ENCODE results near the gene C9.
"Not testable (repeated sequence)": the region's sequence is repeated elsewhere in the genome, so short reads cannot be mapped to it uniquely, and the experiment has no call there.

The C9 gene

DNA sequence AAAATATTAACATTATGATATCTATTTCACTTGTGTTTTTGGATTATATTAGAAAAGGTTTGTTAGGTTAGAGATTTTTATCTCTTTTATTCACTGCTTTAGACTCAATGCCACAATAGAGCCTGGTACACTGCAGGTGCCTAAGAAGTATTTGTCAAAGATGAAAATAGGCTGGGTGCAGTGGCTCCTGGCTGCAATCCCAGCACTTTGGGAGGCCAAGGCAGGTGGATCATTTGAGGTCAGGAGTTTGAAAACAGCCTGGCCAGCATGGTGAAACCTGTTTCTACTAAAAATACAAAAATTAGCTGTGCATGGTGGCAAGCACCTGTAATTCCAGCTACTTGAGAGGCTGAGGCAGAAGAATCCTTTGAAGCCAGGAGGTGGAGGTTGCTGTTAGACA lies 64.3 kb downstream of the C9 start:
- TF ChIP-seq, protein P1, sequence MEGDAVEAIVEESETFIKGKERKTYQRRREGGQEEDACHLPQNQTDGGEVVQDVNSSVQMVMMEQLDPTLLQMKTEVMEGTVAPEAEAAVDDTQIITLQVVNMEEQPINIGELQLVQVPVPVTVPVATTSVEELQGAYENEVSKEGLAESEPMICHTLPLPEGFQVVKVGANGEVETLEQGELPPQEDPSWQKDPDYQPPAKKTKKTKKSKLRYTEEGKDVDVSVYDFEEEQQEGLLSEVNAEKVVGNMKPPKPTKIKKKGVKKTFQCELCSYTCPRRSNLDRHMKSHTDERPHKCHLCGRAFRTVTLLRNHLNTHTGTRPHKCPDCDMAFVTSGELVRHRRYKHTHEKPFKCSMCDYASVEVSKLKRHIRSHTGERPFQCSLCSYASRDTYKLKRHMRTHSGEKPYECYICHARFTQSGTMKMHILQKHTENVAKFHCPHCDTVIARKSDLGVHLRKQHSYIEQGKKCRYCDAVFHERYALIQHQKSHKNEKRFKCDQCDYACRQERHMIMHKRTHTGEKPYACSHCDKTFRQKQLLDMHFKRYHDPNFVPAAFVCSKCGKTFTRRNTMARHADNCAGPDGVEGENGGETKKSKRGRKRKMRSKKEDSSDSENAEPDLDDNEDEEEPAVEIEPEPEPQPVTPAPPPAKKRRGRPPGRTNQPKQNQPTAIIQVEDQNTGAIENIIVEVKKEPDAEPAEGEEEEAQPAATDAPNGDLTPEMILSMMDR (IDR thresholded peaks at IDR 0.05; ENCODE audit: low read depth, low read length): no peak
- DNase-seq (ENCODE audit: extremely low read depth, low read depth): no peak

DNA sequence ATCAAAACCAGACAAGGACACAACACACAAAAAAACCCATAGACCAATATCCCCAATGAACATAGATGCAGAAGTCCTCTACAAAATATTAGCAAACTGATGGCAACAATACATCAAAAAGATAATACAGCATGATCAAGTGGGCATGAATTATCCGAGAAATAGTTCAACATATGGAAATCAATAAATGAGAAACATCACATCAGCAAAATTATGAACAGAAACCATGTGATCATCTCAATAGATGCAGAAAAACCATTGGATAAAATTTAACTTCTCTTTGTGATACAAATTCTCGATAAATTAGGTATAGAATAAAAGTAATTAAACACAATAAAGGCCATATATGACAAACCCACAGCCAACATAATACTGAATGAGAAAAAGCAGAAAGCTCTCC lies 69.6 kb downstream of the C9 start:
- no peak for DNase-seq (ENCODE audit: extremely low read depth, low read depth)
- TF ChIP-seq, protein P1 (IDR thresholded peaks at IDR 0.05; ENCODE audit: low read depth, low read length): no peak

DNA sequence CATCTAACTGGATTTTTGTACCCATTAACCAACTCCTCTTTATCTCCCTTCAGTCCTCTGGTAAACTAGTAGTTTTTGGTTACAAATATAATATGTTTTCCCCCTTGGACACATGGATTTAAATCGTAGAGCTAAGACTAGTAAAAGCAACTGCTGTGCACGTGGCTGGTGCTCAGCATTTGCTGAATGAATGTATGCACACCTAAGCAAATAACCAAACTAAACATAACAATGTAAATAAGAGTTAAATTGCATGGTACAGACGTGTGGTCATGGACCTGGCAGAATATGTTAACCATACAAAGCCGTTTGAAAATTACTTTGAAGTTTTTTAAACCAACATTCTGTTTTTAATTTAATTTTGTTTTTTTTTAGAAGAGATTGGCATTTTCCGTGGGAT lies 79.7 kb downstream of the C9 start:
- TF ChIP-seq, protein P1 (IDR thresholded peaks at IDR 0.05; ENCODE audit: low read depth, low read length): no peak
- no peak for DNase-seq (ENCODE audit: extremely low read depth, low read depth)

DNA sequence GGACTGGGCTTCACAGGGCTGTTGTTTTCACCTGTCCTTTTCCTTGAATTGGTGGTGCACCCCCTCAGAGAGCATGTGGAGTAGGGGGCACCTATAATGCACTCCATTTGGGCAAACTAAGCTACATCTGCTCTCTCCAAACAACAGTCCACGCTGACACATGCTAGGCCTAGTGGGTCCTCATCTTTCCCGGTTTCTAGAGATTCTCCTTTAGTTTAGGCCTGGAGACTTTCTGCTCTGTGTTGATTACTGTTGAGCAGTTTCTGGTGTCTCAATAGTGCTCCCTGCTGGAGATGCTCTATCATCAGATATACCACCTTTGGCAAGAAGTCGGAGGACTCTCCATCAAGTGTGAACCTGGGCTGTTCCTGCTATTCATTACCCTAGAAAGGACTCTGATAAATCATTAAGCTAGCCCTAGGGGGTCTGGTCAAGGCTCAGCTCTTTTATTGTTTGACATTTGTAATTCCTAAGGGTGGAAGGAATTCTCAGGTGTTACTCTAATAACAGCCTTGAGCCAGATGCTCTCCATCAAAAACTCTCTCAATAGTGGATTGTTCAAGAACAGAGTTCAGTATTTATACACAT lies 81.0 kb downstream of the C9 start:
- peak; percentile 36 for DNase-seq (ENCODE audit: extremely low read depth, low read depth)
- TF ChIP-seq, protein P1 (IDR thresholded peaks at IDR 0.05; ENCODE audit: low read depth, low read length): peak; percentile 76

DNA sequence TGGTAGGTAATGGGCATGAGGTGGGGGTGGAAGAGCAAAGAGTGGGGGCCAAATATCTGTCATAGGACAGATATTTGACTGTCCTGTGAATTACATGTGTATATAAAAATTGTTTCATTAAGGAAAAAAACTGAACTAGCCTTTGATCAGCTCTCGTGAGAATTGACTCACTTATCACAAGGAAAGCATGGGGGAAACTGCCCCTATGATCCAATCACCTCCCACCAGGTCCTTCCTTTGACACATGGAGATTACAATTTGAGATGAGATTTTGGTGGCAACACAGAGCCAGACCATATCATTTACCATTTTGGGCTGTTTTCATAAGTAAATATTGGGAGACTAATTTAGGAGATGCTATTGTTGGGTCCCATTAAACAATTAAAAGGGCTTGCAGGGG lies 81.7 kb downstream of the C9 start:
- TF ChIP-seq, protein P1 (IDR thresholded peaks at IDR 0.05; ENCODE audit: low read depth, low read length): no peak
- no peak for DNase-seq (ENCODE audit: extremely low read depth, low read depth)

DNA sequence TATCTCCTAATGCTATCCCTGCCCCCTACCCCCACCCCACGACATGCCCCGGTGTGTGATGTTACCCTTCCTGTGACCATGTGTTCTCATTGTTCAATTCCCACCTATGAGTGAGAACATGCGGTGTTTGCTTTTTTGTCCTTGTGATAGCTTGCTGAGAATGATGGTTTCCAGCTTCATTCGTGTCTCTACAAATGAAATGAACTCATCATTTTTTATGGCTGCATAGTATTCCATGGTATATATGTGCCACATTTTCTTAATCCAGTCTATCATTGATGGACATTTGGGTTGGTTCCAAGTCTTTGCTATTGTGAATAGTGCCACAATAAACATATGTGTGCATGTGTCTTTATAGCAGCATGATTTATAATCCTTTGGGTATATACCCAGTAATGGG lies 88.4 kb downstream of the C9 start:
- not testable (repeated sequence) for DNase-seq (ENCODE audit: extremely low read depth, low read depth)

DNA sequence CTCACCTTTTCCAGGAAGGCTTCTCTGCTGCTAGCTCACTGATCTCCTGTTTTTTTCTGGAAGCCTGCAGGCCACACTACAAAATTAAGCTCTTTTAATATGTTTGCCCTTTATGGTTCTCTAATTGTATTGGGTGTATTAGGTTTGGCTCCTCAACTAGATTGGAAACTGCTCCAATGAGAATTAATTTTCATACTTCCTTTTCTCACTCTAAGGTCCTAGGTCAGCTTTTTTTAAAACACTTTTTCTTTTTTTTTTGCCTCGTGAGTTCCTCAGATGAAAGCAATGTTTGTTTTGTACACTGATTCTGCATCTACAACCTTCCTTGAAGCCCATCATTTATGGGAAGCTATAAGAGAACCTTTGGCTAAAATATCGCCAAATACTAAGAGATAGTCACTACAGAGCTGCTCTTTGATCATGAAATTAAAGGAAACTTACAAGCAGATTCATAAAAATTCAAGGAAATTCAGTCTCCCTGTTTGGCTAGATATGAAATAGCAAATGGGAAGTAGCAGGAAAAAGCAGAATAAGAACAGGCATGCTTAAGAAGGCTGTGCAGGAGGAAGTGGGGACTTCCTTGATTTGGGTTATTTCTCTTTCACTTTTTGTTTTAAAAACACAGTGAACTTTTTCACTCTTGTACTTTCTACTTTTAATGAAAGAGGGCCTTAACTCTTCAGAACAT lies 89.8 kb downstream of the C9 start:
- DNase-seq (ENCODE audit: extremely low read depth, low read depth): no peak
- TF ChIP-seq, protein P1 (IDR thresholded peaks at IDR 0.05; ENCODE audit: low read depth, low read length): no peak
